HG03442 (cell line): ENCODE results near the gene CDH6.

Experiments used
- ATAC-seq: cut with Tn5 transposase; IDR thresholded peaks from one replicate; pipeline ENCODE4 v1.9.1; 2021; ENCODE audit warnings: mild to moderate bottlenecking, moderate library complexity; ENCODE audit not compliant: unreplicated experiment

CDH6 gene

DNA sequence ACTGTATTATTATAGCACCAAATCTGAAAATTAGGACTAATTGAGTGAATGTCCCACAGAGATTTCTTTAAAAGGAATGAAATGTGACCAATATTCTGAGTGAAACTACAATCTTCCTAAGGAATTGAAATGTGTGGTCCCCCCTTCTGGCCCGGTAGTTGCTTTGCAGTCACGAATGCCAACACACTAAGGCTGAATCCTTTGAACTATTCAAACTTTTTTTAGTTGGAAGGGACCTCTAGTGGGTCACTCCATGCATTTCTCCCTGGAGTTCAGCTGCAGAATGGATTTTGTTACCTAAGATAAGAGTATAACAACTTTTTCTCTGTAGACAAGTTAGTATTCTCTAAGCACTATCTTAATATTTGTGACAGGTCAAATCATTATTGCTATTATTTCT lies 2.8 kb downstream of the CDH6 start:
- no peak for ATAC-seq

DNA sequence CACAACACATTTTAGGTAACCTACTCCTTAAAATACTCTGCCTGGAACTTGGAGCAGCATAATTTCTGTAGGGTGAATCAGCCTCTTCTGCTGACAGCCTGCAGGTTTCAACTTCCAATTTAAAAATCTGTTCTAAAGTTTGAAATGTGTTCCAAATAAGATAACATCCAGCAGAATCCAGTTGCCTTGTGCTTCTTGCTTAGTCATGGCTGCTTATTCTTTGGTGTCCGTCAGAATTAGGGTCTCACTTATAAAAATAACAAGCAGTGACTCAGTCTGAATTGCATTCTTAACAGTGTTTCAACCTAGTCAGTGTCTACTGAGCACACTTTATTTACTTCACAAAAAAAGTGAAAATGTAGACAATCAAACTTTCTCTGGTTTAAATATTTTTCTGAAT lies 3.7 kb downstream of the CDH6 start:
- ATAC-seq, result no peak

DNA sequence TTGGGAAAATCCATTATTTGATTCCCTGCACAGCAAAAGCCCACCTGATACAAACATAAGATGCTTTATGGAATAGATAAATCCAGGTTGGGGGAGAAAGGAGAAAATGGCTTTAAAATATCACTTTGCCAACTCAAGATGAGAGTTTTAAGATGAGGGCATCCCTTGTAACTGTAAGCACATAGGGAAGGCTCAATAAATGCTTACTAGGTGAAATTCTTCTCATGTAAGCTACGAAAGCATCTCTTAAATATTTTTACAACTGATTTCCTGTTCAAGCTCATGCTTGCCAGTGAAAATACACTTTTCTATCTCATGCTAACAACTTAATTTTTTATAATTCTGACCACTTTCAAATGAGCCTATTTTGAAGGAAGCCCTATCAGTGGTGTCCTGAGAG lies 11.5 kb downstream of the CDH6 start:
- ATAC-seq, result no peak

DNA sequence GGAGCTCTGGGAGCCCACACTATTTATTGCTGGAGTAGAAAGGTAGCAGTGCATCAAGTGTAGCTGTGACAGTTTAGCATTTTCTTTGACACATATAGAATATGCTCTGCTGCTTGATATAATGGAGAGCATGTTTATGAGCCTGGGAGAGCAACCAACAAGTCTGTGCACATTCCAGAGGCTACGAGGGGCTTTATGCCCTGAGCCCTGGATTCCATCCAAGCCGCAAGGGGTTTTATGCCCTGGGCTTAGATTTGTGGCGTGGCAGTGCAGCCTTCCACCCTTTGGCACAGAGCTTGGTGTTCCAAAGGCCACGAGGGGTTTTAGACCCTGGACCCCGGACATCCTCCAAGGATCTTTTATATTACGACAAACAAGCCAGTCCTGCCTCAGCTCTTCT lies 14.6 kb downstream of the CDH6 start:
- no peak for ATAC-seq

DNA sequence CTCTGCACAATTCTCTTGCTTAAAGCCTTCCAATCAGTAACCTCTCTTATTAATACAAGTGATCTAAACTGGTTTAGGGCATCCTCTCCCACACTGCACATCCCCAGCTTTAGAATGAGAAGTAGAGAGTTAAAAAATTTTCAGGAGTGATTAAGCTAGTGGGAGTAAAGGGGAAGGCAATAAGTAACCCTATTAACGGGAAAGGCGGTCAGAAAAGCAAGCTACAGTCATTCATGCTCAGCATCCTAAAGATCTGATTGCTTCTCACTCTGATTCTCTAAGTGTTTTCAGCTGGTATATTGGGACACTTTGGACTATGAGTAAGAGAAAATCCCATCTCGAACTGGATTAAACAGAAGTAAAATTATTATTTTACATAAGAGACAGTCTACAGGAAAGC lies 15.8 kb downstream of the CDH6 start:
- ATAC-seq, result no peak

DNA sequence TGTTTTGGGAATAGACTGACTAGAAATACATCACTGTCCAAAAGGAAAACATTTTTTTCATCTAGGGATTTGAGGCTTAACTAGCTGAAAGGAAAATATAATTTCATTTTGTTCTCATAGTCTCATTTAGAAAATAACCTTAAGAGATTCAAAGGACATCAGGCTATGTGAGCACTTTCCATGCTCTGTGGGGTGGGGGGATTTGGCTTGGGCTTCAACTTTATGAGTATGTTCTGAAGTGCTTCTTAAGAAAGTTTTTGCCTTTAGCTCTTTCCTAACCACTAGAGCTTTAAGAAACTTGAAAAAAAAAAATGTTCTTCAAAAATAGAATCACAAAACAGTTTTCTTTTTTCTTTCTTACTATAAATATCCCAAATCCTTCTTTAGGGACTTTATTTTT lies 17.6 kb downstream of the CDH6 start:
- no peak for ATAC-seq

DNA sequence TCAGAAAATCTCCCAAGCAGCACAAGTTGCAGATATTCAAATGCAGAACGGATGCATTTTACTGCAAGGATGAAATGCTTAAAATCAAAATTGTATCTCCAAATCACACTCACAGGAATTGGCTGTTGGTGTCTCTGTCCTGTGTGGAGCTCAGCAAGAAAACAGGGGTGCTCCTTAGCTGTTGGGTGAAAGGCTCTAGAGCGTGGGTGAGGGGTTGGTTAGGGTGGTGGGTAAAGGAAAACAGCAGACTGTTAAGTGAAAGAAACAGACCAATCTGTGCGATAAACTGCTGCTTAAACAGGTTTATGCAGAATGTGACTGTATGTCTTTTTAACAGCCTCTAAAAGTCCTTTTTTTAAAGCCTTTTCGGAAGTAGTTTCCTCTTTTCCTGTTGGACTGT lies 19.8 kb downstream of the CDH6 start:
- no peak for ATAC-seq

DNA sequence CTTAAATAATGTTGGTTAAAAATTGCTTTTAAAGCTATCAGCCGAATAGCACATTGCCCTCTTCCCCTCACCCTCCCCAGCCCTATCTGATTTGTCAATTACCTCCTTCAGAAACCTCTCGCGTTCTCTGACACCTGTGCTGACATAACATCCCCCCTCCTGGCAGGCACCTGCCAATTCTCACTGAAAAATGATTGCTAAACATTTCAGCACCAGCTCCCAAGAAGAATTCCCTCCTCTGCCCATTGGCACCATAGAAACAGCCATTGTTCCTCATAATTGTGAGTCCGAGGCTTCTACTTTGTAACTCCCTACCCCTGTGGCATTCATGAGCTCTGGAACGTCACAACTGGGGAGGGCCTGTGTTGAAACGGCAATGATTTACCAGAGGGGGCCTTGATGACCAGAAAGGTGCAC lies 20.2 kb downstream of the CDH6 start:
- no peak for ATAC-seq

DNA sequence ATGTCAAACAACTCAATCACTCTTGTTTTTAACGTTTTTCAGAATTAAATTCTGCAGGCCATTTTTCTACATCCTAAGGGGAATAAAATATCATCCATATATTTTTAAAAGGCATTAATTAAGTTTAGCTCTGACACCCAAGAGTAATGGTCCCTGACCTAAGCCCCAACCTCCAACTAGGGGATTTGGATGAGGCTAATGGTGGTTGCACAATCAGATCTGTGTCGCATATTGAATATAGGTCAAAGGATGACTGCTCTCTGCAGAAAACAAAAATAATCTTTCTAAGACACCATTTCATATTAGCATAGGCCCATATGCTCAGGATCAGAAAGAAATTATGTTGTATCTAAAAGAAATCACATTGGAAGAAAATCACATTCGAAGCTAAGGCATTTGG lies 20.7 kb downstream of the CDH6 start:
- no peak for ATAC-seq

DNA sequence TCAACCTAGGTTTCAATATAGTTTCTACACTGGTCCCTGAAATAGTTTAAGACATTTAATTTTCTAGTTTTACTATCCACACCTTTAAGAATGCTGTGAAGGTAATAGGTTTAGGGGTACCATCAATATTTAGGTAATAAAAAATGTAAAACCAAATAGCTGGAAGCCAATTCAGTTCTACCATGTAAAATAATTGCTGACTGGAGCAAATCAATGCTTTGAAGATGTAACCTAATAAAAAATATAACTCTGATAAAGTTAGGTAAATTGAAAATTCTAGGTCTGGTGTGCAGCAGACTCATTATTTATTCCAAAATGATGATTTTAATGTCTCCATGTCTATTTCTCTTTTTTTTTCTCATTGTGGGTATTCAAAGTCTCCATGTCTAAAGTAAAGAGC lies 21.8 kb downstream of the CDH6 start:
- ATAC-seq, result no peak

DNA sequence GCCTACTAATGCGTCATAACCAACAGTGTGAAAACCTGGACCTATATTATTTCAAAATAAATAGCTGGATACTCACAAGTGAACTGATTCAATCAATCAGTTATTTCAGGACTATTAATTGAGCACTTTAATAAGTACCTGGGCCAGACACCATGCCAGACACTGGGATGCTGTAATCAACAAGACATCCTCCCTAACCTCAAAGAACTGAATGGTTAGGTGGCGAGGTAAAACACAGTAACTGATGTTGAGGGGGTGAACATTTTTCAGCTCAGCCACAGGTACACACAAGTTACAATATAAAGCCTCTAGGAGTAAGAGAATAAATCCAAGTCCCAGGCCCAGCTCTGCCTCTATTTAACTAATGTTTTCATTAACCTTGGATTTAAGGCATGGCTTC lies 24.0 kb downstream of the CDH6 start:
- ATAC-seq, result no peak

DNA sequence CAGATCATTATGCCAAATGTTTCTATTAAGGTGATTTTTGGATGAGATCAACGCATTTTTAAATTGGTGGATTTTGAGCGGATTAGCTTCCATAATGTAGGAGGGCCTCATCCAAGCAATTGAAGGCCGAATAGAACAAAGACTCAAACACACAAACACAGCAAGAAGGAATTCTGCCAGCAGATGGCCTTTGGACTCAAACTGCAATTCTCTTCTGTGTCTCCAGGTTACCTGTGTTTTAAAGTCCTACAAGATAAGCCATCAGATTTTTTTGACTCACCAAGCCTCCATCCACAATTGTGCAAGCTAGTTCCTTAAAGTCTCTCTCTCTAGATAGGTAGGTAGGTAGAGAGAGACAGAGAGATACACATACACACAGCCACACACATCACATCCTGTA lies 25.5 kb downstream of the CDH6 start:
- no peak for ATAC-seq

DNA sequence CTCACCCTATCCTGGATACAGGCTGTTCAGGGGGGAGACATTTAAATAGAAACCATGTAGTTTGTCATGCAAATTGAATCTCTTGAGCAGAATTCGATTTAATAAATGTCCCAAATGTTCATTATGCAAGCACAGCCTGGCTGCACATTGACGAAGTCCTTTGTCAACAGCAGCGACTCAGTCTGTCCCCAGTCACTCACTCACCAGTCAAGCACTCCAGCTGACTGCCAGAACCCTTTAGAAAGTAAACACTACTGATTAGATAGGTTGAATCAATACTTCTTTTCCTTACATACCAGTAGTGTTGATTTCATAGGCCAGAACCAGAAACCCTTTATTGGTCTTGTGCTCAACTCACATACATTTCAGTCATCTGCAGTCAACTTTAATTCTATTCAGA lies 27.5 kb downstream of the CDH6 start:
- no peak for ATAC-seq

DNA sequence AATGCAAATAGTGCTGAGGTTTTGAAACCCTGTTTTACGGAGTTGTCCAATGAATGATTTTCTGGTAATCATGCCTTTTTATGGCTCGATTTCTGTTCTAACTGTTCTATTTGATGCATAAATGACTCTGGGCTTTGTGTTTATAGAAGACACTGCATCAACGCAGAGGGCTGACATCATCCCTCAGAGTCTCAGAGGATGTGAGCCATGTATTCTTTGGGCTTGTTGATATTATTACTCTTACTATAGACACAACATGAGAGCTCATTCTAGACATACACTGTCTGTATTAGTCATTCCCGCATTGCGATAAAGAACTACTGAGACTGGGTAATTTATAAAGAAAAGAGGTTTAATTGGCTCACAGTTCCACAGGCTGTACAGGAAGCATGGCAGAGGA lies 31.6 kb downstream of the CDH6 start:
- ATAC-seq, result no peak

DNA sequence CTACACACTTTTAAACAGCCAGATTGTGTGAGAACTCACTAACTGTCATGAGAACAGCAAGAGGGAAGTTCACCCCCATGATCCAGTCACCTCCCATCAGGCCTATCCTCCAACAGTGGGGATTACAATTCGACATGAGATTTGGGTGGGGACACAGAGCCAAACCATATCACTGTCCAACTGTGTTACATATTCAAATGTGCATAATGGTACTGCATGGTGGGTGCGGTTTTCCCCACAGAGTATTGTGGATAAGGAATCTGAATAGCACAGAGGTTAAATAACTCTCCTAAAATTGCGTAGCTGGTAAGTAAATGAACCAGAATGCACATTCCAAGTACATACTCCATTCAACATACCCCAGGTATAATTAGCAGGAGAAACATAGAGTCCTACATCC lies 32.1 kb downstream of the CDH6 start:
- no peak for ATAC-seq

DNA sequence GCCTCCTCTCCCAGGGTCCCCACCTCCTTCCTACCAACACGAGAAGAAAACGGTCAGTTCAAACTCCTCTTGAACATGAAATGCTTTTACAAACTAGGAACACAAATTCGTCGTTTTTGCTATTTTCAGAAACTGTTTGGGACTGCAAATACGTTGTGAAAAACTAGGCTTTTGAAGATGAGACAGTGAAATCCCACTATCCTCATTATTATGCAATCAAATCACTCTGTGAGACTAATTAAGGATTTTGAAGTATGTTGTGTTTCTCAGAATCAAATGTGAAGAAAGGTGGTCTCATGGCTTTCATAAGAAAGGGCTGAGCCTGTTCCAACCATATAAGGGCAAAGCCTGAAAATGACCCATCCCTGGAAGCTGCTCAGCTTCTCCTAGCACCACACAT lies 33.2 kb downstream of the CDH6 start:
- no peak for ATAC-seq

DNA sequence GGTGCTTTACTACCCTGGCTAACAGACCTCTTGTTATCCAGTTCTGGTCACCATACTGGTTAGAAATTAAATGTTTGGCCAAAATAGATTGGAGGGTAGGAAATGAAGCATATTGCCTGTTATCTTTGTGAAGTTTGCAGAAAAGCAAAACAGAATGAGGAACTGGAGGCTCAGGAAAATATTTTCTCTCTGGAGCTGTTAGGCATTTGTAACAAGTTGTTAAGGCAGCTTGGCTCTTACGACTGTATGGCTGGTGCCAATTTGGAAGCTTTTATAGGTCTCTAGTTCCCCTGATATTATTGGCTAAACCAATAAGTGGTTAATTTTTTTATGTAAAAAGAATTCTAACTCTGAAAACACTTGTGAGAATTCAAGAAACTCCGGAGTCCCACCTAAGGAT lies 35.8 kb downstream of the CDH6 start:
- no peak for ATAC-seq

DNA sequence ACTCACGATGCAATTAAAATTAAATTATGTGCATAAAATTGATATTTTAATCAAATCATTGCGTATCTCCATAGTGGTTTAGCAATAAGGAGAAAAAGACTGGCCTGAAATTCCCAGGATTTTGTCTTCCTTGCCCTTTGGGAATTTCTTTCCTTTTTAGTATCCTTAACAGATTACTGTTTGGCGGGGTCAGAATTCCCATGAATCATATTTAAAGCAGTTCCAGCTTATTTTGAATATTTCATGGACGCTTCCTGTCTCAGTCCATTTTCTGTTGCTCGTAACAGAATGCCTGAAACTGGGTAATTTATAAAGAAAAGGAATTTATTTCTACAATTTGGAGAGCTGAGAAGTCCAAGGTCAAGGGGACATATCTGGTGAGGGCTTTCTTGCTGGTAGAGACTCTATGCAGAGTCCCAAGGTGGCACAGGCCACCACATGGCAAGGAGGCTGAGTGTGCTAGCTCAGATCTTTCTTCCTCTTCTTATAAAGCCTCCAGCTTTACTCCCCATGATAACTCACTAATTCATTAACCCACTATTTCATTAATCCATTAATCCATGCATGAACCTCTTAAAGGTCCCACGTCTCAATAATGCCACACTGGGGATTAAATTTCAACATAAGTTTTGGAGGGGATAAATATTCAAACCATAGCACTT lies 37.8 kb downstream of the CDH6 start:
- no peak for ATAC-seq

DNA sequence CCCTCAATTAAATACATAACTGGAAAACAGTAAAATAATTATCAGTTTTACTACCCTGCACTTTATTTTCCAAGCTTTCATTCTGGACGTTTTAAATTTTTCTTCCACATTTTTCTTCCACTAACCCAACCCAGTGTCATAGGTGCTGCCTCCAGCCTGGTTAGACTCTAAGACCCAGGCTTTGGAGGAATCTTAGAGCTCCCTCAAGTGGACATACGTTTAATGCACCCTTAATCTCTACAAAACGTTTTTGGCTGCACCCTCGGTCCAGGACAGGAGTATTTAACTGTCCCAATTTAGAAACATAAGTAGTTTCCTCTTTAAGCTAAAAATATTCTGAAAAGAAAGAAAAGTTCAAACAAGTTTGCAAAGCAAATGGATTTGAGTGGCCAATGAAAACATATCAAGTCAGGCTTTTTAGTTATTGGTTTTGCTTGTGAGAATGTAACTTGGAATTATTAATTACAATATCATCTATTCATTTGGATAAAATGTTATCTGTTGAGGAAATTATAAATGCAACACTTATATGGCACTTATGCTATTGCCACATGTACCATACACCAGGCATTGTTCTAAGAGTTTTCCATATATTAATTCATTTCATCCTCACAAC lies 38.9 kb downstream of the CDH6 start:
- ATAC-seq, result no peak

DNA sequence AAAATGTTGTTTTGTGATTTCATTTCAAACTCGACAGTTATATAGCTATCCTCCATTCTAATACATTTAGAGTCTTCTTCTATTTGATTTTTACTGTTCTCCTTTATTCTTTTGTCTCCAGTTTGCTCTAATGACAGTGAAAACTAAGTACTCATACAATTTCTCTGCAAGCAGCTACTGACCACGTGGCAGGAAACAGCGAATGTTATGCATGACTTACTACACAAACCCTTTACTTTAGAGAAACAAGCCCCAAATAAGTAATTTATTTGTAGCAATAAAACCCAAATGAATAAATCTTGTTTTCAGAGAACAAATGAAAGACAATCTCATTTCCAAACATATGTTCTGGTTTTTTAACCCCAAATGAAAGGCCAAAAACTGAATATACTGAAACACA lies 41.9 kb downstream of the CDH6 start:
- no peak for ATAC-seq

DNA sequence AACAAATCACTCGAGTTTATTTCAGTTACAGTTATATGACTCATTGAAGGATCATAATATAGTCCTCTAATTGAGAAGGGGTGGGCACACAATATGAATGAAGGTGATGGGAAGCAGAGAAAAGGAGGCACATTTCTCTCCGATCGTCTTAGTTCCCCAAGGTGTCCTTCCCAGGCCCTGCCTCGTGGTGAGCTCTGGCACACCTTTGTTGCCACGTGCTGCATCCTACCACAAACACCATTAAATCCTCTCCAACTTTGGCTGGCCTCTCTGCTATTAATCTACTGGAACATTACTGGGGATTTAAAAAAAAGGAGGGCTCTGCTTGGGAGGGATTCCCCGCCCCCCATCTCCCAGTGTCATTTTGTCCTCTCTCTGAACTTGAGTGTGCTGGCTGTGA lies 42.9 kb downstream of the CDH6 start:
- ATAC-seq, result no peak

DNA sequence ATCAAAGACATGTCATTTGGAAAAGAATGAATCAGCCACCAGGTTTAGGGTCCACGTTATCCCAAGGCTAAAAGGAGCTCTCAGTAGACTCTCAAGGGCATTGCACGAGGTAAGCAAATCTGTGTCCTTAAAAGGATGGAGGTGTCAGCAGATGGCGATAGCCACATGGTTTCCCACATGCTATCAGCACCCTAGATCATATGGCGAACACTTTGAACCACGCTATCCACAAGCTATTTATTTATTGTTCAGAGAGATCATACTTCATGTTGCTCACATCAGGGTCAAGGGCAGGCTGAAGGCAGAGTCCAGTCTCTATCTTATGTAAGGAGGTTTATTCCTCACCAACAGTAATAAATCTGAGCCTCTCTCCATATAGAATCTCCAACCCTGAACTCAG lies 43.7 kb downstream of the CDH6 start:
- ATAC-seq, result no peak

DNA sequence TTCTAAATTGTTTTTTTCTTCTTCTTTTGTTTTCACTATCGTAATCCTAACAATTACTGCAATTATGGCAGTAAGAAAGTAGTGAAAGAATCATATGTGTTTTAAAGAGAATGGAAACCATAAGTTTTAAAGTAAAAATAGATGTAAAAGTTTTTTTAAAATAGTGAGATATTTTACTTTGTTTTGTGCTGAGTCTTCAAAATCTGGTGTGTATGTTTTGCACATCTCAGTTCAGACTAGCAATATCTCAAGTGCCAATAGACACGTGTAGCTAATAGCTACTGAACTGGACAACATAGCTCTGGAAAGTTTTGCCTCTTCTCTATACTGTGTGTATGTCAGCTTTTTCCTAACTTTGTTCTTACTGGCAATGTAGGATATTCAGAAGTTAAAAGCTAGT lies 45.0 kb downstream of the CDH6 start:
- ATAC-seq, result no peak
